ENCODE data around the gene ZFYVE9. TPM values are rescaled to one million over a fixed set of nuclear protein-coding genes. Genes with fewer than 3 reads are reported as not detected.

ZFYVE9 gene
- total RNA-seq, 1 donor from 2014 or later = 17.6 TPM

- H3K4me3 ChIP-seq (ENCODE audit: low read depth, low read length) = no peak overlapping the region
- no peak for DNase-seq (ENCODE audit: low read depth)
- TF ChIP-seq CTCF (conservative IDR thresholded peaks at IDR 0.05; ENCODE audit: low read depth, low read length) = no peak
Observed at GRCh38 chr1:52210044-52210443, 68.2 kb downstream of the ZFYVE9 start.

- DNase-seq (ENCODE audit: low read depth) = no peak
- no peak for TF ChIP-seq CTCF (conservative IDR thresholded peaks at IDR 0.05; ENCODE audit: low read depth, low read length)
- no peak overlapping the region for H3K4me3 ChIP-seq (ENCODE audit: low read depth, low read length)
Observed at GRCh38 chr1:52216907-52217458, 75.1 kb downstream of the ZFYVE9 start.

- no peak for DNase-seq (ENCODE audit: low read depth)
Observed at GRCh38 chr1:52225174-52225573, 83.3 kb downstream of the ZFYVE9 start.

GRCh38 chr1:52229494-52229893, 87.6 kb downstream of the ZFYVE9 start:
- no peak for TF ChIP-seq CTCF (conservative IDR thresholded peaks at IDR 0.05; ENCODE audit: low read depth, low read length)
- no peak for DNase-seq (ENCODE audit: low read depth)
- no peak overlapping the region for H3K4me3 ChIP-seq (ENCODE audit: low read depth, low read length)

More at GRCh38 chr1:52225174-52225573, 83.3 kb downstream of the ZFYVE9 start:
- no peak for TF ChIP-seq CTCF (conservative IDR thresholded peaks at IDR 0.05; ENCODE audit: low read depth, low read length)
- H3K4me3 ChIP-seq (ENCODE audit: low read depth, low read length) = no peak overlapping the region

GRCh38 chr1:52233463-52233862, 91.6 kb downstream of the ZFYVE9 start:
- TF ChIP-seq CTCF (conservative IDR thresholded peaks at IDR 0.05; ENCODE audit: low read depth, low read length) = no peak
- DNase-seq (ENCODE audit: low read depth) = no peak
- no peak overlapping the region for H3K4me3 ChIP-seq (ENCODE audit: low read depth, low read length)

- no peak for TF ChIP-seq CTCF (conservative IDR thresholded peaks at IDR 0.05; ENCODE audit: low read depth, low read length)
- DNase-seq (ENCODE audit: low read depth) = no peak
- H3K4me3 ChIP-seq (ENCODE audit: low read depth, low read length) = no peak overlapping the region
Observed at GRCh38 chr1:52234014-52234413, 92.1 kb downstream of the ZFYVE9 start.

GRCh38 chr1:52234708-52235107, 92.8 kb downstream of the ZFYVE9 start:
- TF ChIP-seq CTCF (conservative IDR thresholded peaks at IDR 0.05; ENCODE audit: low read depth, low read length) = no peak
- no peak for DNase-seq (ENCODE audit: low read depth)
- no peak overlapping the region for H3K4me3 ChIP-seq (ENCODE audit: low read depth, low read length)

Measured in epithelial cell of proximal tubule (primary cell).